Urothelium cell line (cell line): ENCODE results near the gene NTM.
"Not testable (repeated sequence)": the region's sequence is repeated elsewhere in the genome, so short reads cannot be mapped to it uniquely, and the experiment has no call there.

Experiments used
- DNase-seq: peaks from one replicate; pipeline ENCODE4 v3.0.0; 2011; ENCODE audit warnings: low spot score, mixed read lengths
- FAIRE-seq: peaks from 2 replicates; lab custom pipeline; 2011; peaks lifted over from hg19 to GRCh38; lab: Jason Lieb, UNC

Gene NTM

DNA sequence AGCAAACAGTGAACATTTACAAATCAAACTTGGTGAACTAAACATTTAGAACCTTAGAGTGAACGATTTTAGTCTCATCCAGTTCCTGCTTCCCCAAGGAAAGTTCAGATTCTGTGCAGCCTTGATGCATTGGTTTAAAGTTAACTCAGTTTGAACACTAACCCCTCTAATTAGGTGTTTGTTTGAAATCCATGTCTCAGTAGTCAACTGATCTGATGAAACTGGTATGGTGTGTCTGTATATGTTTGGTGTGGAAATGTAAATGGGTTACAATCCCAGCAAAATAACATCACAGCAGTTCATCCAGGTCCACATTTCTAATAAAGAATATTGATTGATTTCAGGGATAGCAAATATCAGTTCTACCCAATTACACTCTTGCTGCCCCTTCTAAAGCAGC, 532.0 kb downstream of the NTM start:
- no peak for DNase-seq

GRCh38 chr11:131903074-131903473, 532.7 kb downstream of the NTM start:
- DNase-seq (no peak), FAIRE-seq (no peak)

More for the DNA sequence above, 532.0 kb downstream of the NTM start:
- no peak for FAIRE-seq

- DNase-seq: no peak
- no peak for FAIRE-seq
Measured at GRCh38 chr11:131904756-131905155, 534.3 kb downstream of the NTM start.

- FAIRE-seq (no peak), DNase-seq (no peak)
Measured at GRCh38 chr11:131906963-131907362, 536.5 kb downstream of the NTM start.

DNA sequence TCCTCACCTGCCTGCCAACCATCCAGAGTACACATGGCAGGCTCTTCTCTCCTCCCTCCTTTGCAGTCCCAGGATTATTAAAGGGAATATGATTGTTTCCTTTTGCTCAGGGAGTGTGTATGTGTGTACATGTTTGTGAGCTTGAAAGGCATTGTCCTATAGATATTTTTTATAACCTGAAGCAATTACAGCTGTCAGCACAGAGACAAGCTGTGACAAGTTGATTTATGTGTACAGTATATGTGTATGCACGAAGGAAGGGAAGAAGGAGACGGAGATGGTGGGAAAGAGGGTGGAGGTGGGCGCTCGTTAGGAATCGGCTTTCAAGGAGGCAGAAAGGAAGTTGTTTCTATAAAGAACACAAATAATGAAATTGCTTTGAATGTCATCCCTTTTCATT, 537.0 kb downstream of the NTM start:
- DNase-seq (no peak), FAIRE-seq (no peak)

GRCh38 chr11:131908316-131908715, 537.9 kb downstream of the NTM start:
- FAIRE-seq: no peak
- no peak for DNase-seq

- no peak for DNase-seq
Measured at GRCh38 chr11:131909426-131910177, 539.2 kb downstream of the NTM start.

GRCh38 chr11:131910178-131910522, 539.7 kb downstream of the NTM start:
- FAIRE-seq: no peak

More at GRCh38 chr11:131909426-131910177, 539.2 kb downstream of the NTM start:
- no peak for FAIRE-seq

GRCh38 chr11:131910523-131911387, 540.3 kb downstream of the NTM start:
- no peak for DNase-seq

More at GRCh38 chr11:131910178-131910522, 539.7 kb downstream of the NTM start:
- DNase-seq: no peak

DNA sequence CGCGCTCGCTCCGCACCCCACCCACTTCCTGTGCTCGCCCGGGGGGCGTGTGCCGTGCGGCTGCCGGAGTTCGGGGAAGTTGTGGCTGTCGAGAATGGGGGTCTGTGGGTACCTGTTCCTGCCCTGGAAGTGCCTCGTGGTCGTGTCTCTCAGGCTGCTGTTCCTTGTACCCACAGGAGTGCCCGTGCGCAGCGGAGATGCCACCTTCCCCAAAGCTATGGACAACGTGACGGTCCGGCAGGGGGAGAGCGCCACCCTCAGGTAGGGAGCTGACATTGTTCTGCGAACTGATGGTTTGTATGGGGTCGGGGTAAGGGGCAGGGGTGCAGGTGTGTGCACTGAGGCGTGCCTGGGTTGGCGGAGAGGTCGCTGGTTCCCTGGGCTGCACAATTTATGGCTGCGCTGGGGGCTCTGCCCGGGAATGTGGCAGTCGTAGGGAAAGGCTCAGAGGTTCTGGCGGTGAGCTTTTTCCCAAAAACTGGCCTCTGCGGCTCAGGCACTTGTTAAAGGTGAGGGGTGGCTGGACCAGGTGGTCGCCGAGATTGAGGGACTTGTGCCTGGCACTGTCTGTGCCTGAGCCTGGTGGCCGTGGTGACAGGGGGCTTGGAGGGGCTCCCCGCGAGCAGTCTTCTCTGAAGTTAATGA, 541.1 kb downstream of the NTM start:
- not testable (repeated sequence) for DNase-seq
- peak; percentile 48 for FAIRE-seq

More at GRCh38 chr11:131910523-131911387, 540.3 kb downstream of the NTM start:
- no peak for FAIRE-seq

DNA sequence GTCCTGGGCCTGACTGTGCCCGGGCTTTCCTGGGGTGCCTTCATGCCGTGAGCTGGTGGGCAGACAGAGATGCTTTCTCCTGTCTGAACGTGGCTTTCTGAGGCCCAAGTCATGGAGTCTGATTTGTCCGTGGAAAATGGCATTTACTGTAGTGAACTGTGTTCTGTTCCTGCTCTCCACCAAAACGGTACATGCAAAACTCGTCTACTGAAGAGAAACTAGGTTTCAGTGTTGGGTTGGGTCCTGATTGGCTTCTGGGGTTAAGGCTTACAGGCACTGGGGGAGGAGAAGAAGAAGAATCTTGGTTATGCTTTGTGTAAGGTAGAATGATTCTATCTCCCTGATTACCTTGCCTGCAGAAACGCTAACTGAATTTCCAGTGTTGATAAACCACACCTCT, 541.7 kb downstream of the NTM start:
- FAIRE-seq (no peak), DNase-seq (no peak)

GRCh38 chr11:131913267-131913666, 542.9 kb downstream of the NTM start:
- DNase-seq: no peak
- FAIRE-seq: no peak

GRCh38 chr11:131914361-131914774, 544.0 kb downstream of the NTM start:
- DNase-seq (no peak), FAIRE-seq (no peak)

DNA sequence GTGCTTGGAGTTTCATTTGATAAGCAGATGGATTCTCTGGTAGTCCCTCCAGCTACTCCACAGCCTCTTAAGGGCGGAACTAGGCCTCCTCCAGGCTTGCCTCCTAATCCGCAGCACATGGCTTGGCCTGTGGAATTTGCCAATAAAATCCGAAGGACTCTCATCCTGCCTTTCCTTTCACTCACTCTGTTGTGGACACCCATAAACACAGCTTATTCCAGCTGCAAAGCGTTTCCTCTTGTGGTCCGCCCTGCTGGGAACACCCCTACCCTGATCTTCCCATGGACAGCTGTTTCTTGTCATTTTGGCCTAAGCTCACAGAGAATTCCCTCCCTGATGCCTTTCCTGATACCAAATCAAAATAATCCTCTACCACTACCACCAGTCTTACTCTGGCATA, 546.2 kb downstream of the NTM start:
- FAIRE-seq (no peak), DNase-seq (no peak)

- no peak for DNase-seq
- FAIRE-seq: no peak
Measured at GRCh38 chr11:131917634-131918384, 547.4 kb downstream of the NTM start.

- no peak for FAIRE-seq
- DNase-seq: no peak
Measured at GRCh38 chr11:131918663-131919062, 548.2 kb downstream of the NTM start.

- no peak for FAIRE-seq
- no peak for DNase-seq
Measured at GRCh38 chr11:131922220-131922619, 551.8 kb downstream of the NTM start.

DNA sequence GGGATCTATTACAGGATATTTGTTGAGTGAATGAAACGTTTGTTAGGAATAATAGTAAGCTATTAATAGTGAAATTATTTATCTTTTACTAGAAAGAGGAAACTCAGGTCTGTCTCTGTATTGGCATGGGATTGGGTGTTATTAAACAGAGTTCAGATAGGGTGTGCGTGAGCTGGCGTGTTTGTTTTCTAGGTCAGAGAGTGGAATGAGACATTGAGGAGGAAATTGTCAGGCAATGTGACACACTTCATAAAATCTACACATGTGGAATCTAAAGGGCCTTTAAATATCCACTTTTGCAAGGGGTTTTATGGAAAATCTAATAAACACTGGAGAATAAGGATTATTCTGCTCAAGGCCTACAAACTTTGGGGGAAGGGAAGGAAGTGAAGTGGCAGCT, 552.9 kb downstream of the NTM start:
- no peak for DNase-seq
- FAIRE-seq: no peak

DNA sequence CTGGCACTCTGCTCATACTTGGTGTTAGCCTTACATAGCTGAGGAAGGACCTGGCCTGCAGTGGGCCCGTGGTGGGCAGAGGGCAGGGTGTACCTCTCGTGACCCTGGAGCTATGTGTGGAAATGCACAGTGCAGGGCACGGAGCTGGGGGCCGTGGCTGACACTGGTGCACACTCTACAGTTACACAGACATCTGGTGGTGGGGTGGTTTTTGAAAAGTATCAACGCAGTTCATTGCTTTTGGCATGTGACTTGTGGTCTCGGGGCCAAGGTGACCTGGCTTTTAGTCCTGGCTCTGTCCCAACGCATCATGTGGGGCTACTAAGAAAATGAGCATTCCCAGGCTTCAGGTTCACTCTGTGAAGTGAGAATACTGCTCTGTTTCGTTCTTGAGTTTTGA, 553.6 kb downstream of the NTM start:
- FAIRE-seq (no peak), DNase-seq (no peak)

DNA sequence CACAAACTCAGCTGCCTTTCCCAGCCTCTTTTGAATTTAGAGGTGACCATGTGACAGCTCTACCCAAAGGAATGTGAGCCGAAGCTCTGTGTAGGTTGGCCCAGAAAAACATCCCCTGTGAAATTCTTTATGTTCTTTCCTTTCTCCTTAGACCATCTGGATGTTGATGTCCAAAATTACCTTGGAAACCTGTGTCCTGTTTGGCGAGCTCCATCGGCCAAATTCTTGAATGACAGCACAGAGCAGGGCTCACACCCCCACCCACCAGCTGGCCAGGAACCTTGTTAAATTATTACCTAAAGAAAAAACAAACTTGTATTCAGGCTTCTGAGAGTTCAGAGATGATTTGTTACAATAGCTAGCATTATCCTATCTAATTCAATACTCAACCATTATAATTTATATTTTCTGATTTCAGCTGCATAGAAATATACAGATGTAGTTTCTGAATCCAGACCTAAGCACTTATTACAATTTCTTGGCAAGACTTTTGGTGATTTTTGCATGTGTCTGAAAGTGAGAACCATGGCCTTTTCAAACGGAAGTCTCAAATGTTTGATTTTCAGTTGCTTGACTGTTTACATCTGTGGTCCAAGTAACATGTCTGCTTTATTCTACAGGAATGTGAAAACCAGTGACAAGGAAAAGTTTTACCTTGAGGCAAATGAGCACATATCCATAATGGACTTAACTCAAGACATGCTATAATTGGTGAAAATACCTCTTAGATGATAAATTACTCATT, 554.2 kb downstream of the NTM start:
- DNase-seq (no peak), FAIRE-seq (no peak)
